GM12878 (cell line): ENCODE measurements around the gene BIRC6. TPM values are rescaled to one million over a fixed set of nuclear protein-coding genes. Genes with fewer than 3 reads are reported as not detected.
A peak's percentile ranks its signal among the peaks of the same experiment; 100 is the strongest.
"Not testable (repeated sequence)": the region's sequence is repeated elsewhere in the genome, so short reads cannot be mapped to it uniquely, and the experiment has no call there.

Experiments used
- ATAC-seq: fragments of 200-7000 bp; cut with Tn5 transposase; 3 replicates; pipeline ENCODE4 v1.9.1; 2020; ENCODE audit warnings: mild to moderate bottlenecking, moderate library complexity
- BruUV-seq: library from RNA; stranded (reverse); fragments of 400-500 nt; replicated peaks from 2 replicates; lab custom pipeline; 2021; lab: Mats Ljungman, UMichigan
- CTCF ChIA-PET: fragments of 300-600 bp; sonication (Branson Sonifier 250); formaldehyde crosslinking; extraction: SDS; loops from one replicate; lab custom pipeline; 2021; ENCODE audit warnings: inconsistent platforms; lab: Yijun Ruan, JAX
- POLR2A ChIA-PET: fragments of 350-600 bp; formaldehyde crosslinking; extraction: SDS; loops from one replicate; lab custom pipeline; 2021; ENCODE audit warnings: inconsistent platforms; lab: Charles Lee
- RAD21 ChIA-PET: fragments of 300-600 bp; sonication (Branson Sonifier 250); formaldehyde crosslinking; loops from one replicate; lab custom pipeline; 2023; ENCODE audit warnings: antibody characterized with exemption; ENCODE audit not compliant: unreplicated experiment; lab: Charles Lee
- SMC1A ChIA-PET: fragments of 300-600 bp; sonication (Branson Sonifier 250); formaldehyde crosslinking; loops from one replicate; lab custom pipeline; 2023; ENCODE audit not compliant: unreplicated experiment, uncharacterized antibody; lab: Charles Lee
- DNase-seq: peaks from one replicate; pipeline ENCODE4 v3.0.0-alpha.2; 2011; ENCODE audit warnings: low read depth, low spot score
- FAIRE-seq: peaks from 3 replicates; lab custom pipeline; 2011; peaks lifted over from hg19 to GRCh38; lab: Jason Lieb, UNC
- H2AFZ ChIP-seq: 2 replicates; pipeline ENCODE4 v1.6.0; 2011; ENCODE audit warnings: low read depth, low read length, control low read depth; ENCODE audit not compliant: control insufficient read depth
- H3K27ac ChIP-seq: 2 replicates; pipeline ENCODE4 v1.5.1; 2011; ENCODE audit warnings: control low read depth; ENCODE audit not compliant: control insufficient read depth, insufficient read depth
- H3K27me3 ChIP-seq, 2 experiments: replicated peaks in 1 of 2; 2 replicates each; pipeline versions ENCODE4 v1.6.0 to v1.6.1; 2011; ENCODE audit warnings: low read length in 1 of 2; ENCODE audit not compliant: control insufficient read depth in 2 of 2, insufficient read depth in 2 of 2
- H3K36me3 ChIP-seq, 2 experiments: 2 replicates each; pipeline ENCODE4 v1.5.1; 2011; ENCODE audit warnings: low read length in 1 of 2; ENCODE audit not compliant: control insufficient read depth in 2 of 2, insufficient read depth in 2 of 2
- H3K4me1 ChIP-seq: 2 replicates; pipeline ENCODE4 v1.6.1; 2011; ENCODE audit warnings: mild to moderate bottlenecking, low read length, moderate library complexity, mixed read lengths; ENCODE audit not compliant: control insufficient read depth, insufficient read depth
- H3K4me2 ChIP-seq: 2 replicates; pipeline ENCODE4 v1.6.0; 2011; ENCODE audit warnings: control low read depth; ENCODE audit not compliant: control insufficient read depth, insufficient read depth
- H3K4me3 ChIP-seq: fragments of 200-600 bp; sonication (generic); 2 replicates; pipeline ENCODE4 v1.5.1; 2016
- H3K79me2 ChIP-seq: 2 replicates; pipeline ENCODE4 v1.6.0; 2011; ENCODE audit warnings: low read length; ENCODE audit not compliant: control insufficient read depth, insufficient read depth
- H3K9ac ChIP-seq: 2 replicates; pipeline ENCODE4 v1.8.0; 2011; ENCODE audit warnings: low read length, control low read depth, mixed read lengths; ENCODE audit not compliant: control insufficient read depth, insufficient read depth
- H3K9me3 ChIP-seq: replicated peaks from 3 replicates; pipeline ENCODE4 v1.5.1; 2011; ENCODE audit warnings: mild to moderate bottlenecking, low read length; ENCODE audit not compliant: control insufficient read depth, insufficient read depth
- H4K20me1 ChIP-seq: 2 replicates; pipeline ENCODE4 v1.6.0; 2011; ENCODE audit not compliant: control insufficient read depth, insufficient read depth
- CEBPB ChIP-seq, 2 experiments: fragments of 150-350 bp in 1 of 2; IDR thresholded peaks; 2 replicates each; pipeline ENCODE4 v1.6.1; 2012 to 2014; ENCODE audit warnings: low read depth in 2 of 2, low read length in 2 of 2, borderline replicate concordance in 1 of 2, inconsistent platforms in 1 of 2
- IKZF2 ChIP-seq, 2 experiments: fragments of 450-650 bp; IDR thresholded peaks; 2 replicates each; pipeline ENCODE4 v1.6.1; 2017; ENCODE audit warnings: mild to moderate bottlenecking in 2 of 2, moderate library complexity in 2 of 2
- MYB ChIP-seq: fragments of 150-350 bp; IDR thresholded peaks from 2 replicates; pipeline ENCODE4 v1.6.1; 2014; ENCODE audit warnings: mild to moderate bottlenecking, low read depth, low read length, borderline replicate concordance
- PAX8 ChIP-seq: fragments of 450-650 bp; IDR thresholded peaks from 2 replicates; pipeline ENCODE4 v1.6.1; 2017; ENCODE audit warnings: mild to moderate bottlenecking, moderate library complexity
- SREBF2 ChIP-seq: IDR thresholded peaks from 2 replicates; pipeline ENCODE4 v1.6.1; 2012; ENCODE audit warnings: mild to moderate bottlenecking, low read length
- WGBS: methylation state at CpG from one replicate; pipeline ENCODE4 v1.1.6; 2016; ENCODE audit warnings: low lambda C conversion rate; ENCODE audit not compliant: insufficient replicate concordance, insufficient coverage; ENCODE audit errors: missing lambda C conversion rate; 5-methylcytosine and 5-hydroxymethylcytosine counted together
- in situ Hi-C: fragments of 300-500 bp; cut with MboI; formaldehyde crosslinking; loops from 9 replicates; pipeline ENCODE4 v1.14.3; 2018; ENCODE audit warnings: mixed read lengths
- intact Hi-C: fragments of 100-400 bp; cut with micrococcal nuclease; formaldehyde crosslinking; loops from one replicate; pipeline ENCODE4 v1.14.2; 2022; ENCODE audit not compliant: unreplicated experiment
- polyA plus RNA-seq, 11 experiments: library from polyadenylated mRNA; depleted of rRNA in 4 of 11; unstranded in 6 of 11; stranded (reverse) in 5 of 11; fragments of >200 nt; fragmentation: Nextera tagmentation in 4 of 11; fragmentation: Illumina TruSeq in 1 of 11; extraction: Ambion mirVana in 4 of 11; extraction: Trizol in 1 of 11; gene quantifications; 1 replicate in 1 of 11; 2 replicates in 10 of 11; pipeline versions ENCODE4 v1.2.1 to v1.2.3, GENCODE V29; 2011 to 2016; ENCODE audit warnings: inconsistent platforms in 2 of 11, missing spikeins in 2 of 11, low read depth in 1 of 11
- total RNA-seq, 4 experiments: library from RNA; depleted of rRNA in 3 of 4; stranded (reverse); fragments of >200 nt in 3 of 4; fragmentation: Illumina TruSeq in 1 of 4; extraction: Trizol in 1 of 4; gene quantifications; 2 replicates each; pipeline versions ENCODE4 v1.2.1 to v1.2.3, GENCODE V29; 2013 to 2021
- TF ChIP-seq, protein P1 (sequence below): fragments of 450-650 bp; IDR thresholded peaks from 2 replicates; pipeline ENCODE4 v1.6.1; 2016; ENCODE audit warnings: mild to moderate bottlenecking, moderate library complexity, borderline replicate concordance

BIRC6 gene
- total and polyA plus RNA-seq, 10 of the 15 experiments (the other 5 are each of a cell fraction or from before 2014, with no cell fraction given) = 18.8 to 118 (median 55.0) TPM

DNA sequence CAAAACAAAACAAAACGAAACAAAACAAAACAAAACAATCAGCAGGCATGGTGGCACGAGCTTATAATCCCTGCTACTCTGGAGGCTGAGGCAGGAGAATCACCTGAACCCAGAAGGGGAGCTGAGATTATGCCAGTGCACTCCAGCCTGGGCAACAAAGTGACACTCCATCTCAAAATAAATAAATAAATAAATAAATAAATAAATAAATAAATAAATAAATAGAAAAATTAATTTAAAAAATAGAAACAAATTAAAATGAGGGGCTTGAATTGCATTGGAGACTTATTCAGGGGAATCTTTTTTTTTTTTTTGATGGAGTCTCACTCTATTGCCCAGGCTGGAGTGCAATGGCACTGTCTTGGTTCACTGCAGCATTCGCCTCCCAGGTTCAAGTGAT lies 6.0 kb upstream of the BIRC6 start:
- H2AFZ ChIP-seq, H3K4me3 ChIP-seq, BruUV-seq, H4K20me1 ChIP-seq, POLR2A ChIA-PET, H3K4me2 ChIP-seq, H3K27me3 ChIP-seq, in situ Hi-C loops, H3K9me3 ChIP-seq, DNase-seq, H3K36me3 ChIP-seq, FAIRE-seq, ATAC-seq, intact Hi-C loops, H3K9ac ChIP-seq, RAD21 ChIA-PET, H3K4me1 ChIP-seq, H3K27ac ChIP-seq, H3K79me2 ChIP-seq: not testable (repeated sequence)
- CTCF ChIA-PET = interaction anchor here (0.6 kb wide), 1 partner anchor 48 kb away, joined by 3 read pairs; no protein-coding TSS in a partner anchor
- 48% methylated on average over 3 of the region's 3 CpGs for WGBS
- SMC1A ChIA-PET = interaction anchor here (0.5 kb wide), 1 partner anchor 22 kb away, joined by 3 read pairs; no protein-coding TSS in a partner anchor

- H3K9ac ChIP-seq = peak overlapping the region; percentile 96
- no peak; the same call in 2 of the 3 replicates for ATAC-seq
- peak overlapping the region; percentile 84 for H3K4me3 ChIP-seq
- H3K4me2 ChIP-seq = peak overlapping the region; percentile 90
- no peaks in the 10 kb centered on the region for H3K27me3 ChIP-seq
- FAIRE-seq = no peak
- H3K9me3 ChIP-seq = no peaks in the 10 kb centered on the region
- SMC1A ChIA-PET = no interaction called here
- 0 out of 2 replicates have a peak, but pooled peaks have one; percentile 40 for TF ChIP-seq PAX8
- TF ChIP-seq IKZF2 (IDR thresholded peaks at IDR 0.05) = peak; percentile 56 to 58; a peak in 2 of 4 replicates
- TF ChIP-seq CEBPB (IDR thresholded peaks at IDR 0.05; ENCODE audit: borderline replicate concordance in 1 of 2, low read depth in 2 of 2, low read length in 2 of 2) = 0 out of 4 replicates have a peak, but pooled peaks of 1 of the 2 experiments have one; percentile 41
- TF ChIP-seq, protein P1, sequence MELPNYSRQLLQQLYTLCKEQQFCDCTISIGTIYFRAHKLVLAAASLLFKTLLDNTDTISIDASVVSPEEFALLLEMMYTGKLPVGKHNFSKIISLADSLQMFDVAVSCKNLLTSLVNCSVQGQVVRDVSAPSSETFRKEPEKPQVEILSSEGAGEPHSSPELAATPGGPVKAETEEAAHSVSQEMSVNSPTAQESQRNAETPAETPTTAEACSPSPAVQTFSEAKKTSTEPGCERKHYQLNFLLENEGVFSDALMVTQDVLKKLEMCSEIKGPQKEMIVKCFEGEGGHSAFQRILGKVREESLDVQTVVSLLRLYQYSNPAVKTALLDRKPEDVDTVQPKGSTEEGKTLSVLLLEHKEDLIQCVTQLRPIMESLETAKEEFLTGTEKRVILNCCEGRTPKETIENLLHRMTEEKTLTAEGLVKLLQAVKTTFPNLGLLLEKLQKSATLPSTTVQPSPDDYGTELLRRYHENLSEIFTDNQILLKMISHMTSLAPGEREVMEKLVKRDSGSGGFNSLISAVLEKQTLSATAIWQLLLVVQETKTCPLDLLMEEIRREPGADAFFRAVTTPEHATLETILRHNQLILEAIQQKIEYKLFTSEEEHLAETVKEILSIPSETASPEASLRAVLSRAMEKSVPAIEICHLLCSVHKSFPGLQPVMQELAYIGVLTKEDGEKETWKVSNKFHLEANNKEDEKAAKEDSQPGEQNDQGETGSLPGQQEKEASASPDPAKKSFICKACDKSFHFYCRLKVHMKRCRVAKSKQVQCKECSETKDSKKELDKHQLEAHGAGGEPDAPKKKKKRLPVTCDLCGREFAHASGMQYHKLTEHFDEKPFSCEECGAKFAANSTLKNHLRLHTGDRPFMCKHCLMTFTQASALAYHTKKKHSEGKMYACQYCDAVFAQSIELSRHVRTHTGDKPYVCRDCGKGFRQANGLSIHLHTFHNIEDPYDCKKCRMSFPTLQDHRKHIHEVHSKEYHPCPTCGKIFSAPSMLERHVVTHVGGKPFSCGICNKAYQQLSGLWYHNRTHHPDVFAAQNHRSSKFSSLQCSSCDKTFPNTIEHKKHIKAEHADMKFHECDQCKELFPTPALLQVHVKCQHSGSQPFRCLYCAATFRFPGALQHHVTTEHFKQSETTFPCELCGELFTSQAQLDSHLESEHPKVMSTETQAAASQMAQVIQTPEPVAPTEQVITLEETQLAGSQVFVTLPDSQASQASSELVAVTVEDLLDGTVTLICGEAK = no peak
- TF ChIP-seq SREBF2 = no peak
- no peak for TF ChIP-seq MYB
- H3K79me2 ChIP-seq = peaks cover 47% of the 10 kb centered on the region
- intact Hi-C loops (loop anchor here (5.0 kb wide), 2 partner anchors 79 to 189 kb away; partner anchors contain the start of genes SLC30A6 and YIPF4), in situ Hi-C loops (no loop called here)
- TSS peak; percentile 98 for BruUV-seq
- RAD21 ChIA-PET = no interaction called here
- H4K20me1 ChIP-seq = no peaks in the 10 kb centered on the region; the same call in 1 of the 2 replicates
- CTCF ChIA-PET = no interaction called here
- peak overlapping the region; percentile 89 for H2AFZ ChIP-seq
- WGBS = 11% methylated on average over 10 of the region's 10 CpGs
- no peaks in the 10 kb centered on the region for H3K36me3 ChIP-seq
- DNase-seq = no peak
- peak overlapping the region; percentile 91 for H3K27ac ChIP-seq
- H3K4me1 ChIP-seq = peaks cover 4% of the 10 kb centered on the region
- POLR2A ChIA-PET = interaction anchor here (0.6 kb wide), 1 partner anchor 76 kb away, joined by 6 read pairs; no protein-coding TSS in a partner anchor
Observed at GRCh38 chr2:32355976-32356680, 695 bp upstream of the BIRC6 start.
